GM18951 (cell line): ENCODE data around the gene SLC16A5.

Source experiments
- POLR2A ChIP-seq: IDR thresholded peaks from 4 replicates; pipeline ENCODE4 v1.6.1; 2011; ENCODE audit warnings: mild to moderate bottlenecking; ENCODE audit not compliant: insufficient read length, insufficient read depth; ENCODE audit errors: extremely low read depth
- in situ Hi-C: fragments of 300-500 bp; cut with MboI; formaldehyde crosslinking; loops from one replicate; pipeline ENCODE4 v1.12.0; 2022; ENCODE audit warnings: low sequenced_read_pairs, mixed read lengths, inconsistent platforms; ENCODE audit not compliant: unreplicated experiment

The SLC16A5 gene

GRCh38 chr17:75133001-75133400 is 45.2 kb downstream of the SLC16A5 start:
- in situ Hi-C loops: loop anchor here (25.0 kb wide), 1 partner anchor 1804 kb away; no protein-coding TSS in a partner anchor
- TF ChIP-seq POLR2A: no peak

- in situ Hi-C loops: loop anchor here (25.0 kb wide), 1 partner anchor 1804 kb away; no protein-coding TSS in a partner anchor
Measured at GRCh38 chr17:75133607-75134347, 46.0 kb downstream of the SLC16A5 start.

GRCh38 chr17:75135452-75135851 is 47.7 kb downstream of the SLC16A5 start:
- in situ Hi-C loops: loop anchor here (25.0 kb wide), 1 partner anchor 1802 kb away; no protein-coding TSS in a partner anchor
- TF ChIP-seq POLR2A: no peak

GRCh38 chr17:75135946-75136345 is 48.2 kb downstream of the SLC16A5 start:
- in situ Hi-C loops: loop anchor here (25.0 kb wide), 1 partner anchor 1801 kb away; no protein-coding TSS in a partner anchor
- no peak for TF ChIP-seq POLR2A

GRCh38 chr17:75137762-75138161 is 50.0 kb downstream of the SLC16A5 start:
- in situ Hi-C loops: loop anchor here (25.0 kb wide), 1 partner anchor 1800 kb away; no protein-coding TSS in a partner anchor

- no peak for TF ChIP-seq POLR2A
- in situ Hi-C loops: loop anchor here (25.0 kb wide), 1 partner anchor 1799 kb away; no protein-coding TSS in a partner anchor
Measured at GRCh38 chr17:75138519-75138918, 50.8 kb downstream of the SLC16A5 start.

GRCh38 chr17:75142236-75142971 is 54.6 kb downstream of the SLC16A5 start:
- in situ Hi-C loops: loop anchor here (25.0 kb wide), 1 partner anchor 1795 kb away; no protein-coding TSS in a partner anchor
- TF ChIP-seq POLR2A: no peak

- in situ Hi-C loops: loop anchor here (25.0 kb wide), 1 partner anchor 1792 kb away; no protein-coding TSS in a partner anchor
- no peak for TF ChIP-seq POLR2A
Measured at GRCh38 chr17:75144816-75145512, 57.2 kb downstream of the SLC16A5 start.

GRCh38 chr17:75146592-75146991 is 58.8 kb downstream of the SLC16A5 start:
- no peak for TF ChIP-seq POLR2A
- in situ Hi-C loops: loop anchor here (25.0 kb wide), 1 partner anchor 1791 kb away; no protein-coding TSS in a partner anchor

GRCh38 chr17:75147878-75148546 is 60.3 kb downstream of the SLC16A5 start:
- TF ChIP-seq POLR2A: no peak
- in situ Hi-C loops: loop anchor here (25.0 kb wide), 1 partner anchor 1789 kb away; no protein-coding TSS in a partner anchor

GRCh38 chr17:75151930-75152329 is 64.2 kb downstream of the SLC16A5 start:
- TF ChIP-seq POLR2A: no peak
- in situ Hi-C loops: no loop called here

- in situ Hi-C loops: no loop called here
- no peak for TF ChIP-seq POLR2A
Measured at GRCh38 chr17:75152523-75152921, 64.8 kb downstream of the SLC16A5 start.
